Parathyroid adenoma (tissue), 2 donors: ENCODE measurements around the gene ABCC4.

Source experiments
- H2AFZ ChIP-seq: fragments of 300-600 bp; sonication (generic); one replicate; pipeline ENCODE4 v1.7.0; 2017; ENCODE audit warnings: antibody characterized with exemption, mild to moderate bottlenecking
- H3K27ac ChIP-seq: fragments of 300-600 bp; sonication (generic); one replicate; pipeline ENCODE4 v1.7.0; 2017
- H3K27me3 ChIP-seq: fragments of 300-600 bp; sonication (generic); one replicate; pipeline ENCODE4 v1.7.0; 2017; ENCODE audit warnings: low read length; ENCODE audit not compliant: control insufficient read depth, insufficient read depth
- H3K36me3 ChIP-seq: fragments of 300-600 bp; sonication (generic); one replicate; pipeline ENCODE4 v1.7.0; 2017; ENCODE audit warnings: low read length; ENCODE audit not compliant: control insufficient read depth, insufficient read depth
- H3K4me1 ChIP-seq: fragments of 300-600 bp; sonication (generic); one replicate; pipeline ENCODE4 v1.7.0; 2017; ENCODE audit warnings: control low read depth
- H3K4me2 ChIP-seq: fragments of 300-600 bp; sonication (generic); one replicate; pipeline ENCODE4 v1.7.0; 2017; ENCODE audit warnings: low read length
- H3K4me3 ChIP-seq: fragments of 300-600 bp; sonication (generic); one replicate; pipeline ENCODE4 v1.7.0; 2017; ENCODE audit warnings: low read depth, low read length
- H3K79me2 ChIP-seq: fragments of 300-600 bp; sonication (generic); one replicate; pipeline ENCODE4 v1.7.0; 2017; ENCODE audit warnings: control low read depth
- H3K9ac ChIP-seq: fragments of 300-600 bp; sonication (generic); one replicate; pipeline ENCODE4 v1.7.0; 2017; ENCODE audit warnings: mild to moderate bottlenecking
- H3K9me3 ChIP-seq: fragments of 300-600 bp; sonication (generic); one replicate; pipeline ENCODE4 v1.7.0; 2017; ENCODE audit warnings: low read length; ENCODE audit not compliant: control insufficient read depth
- CTCF ChIP-seq: fragments of 300-600 bp; sonication (generic); IDR thresholded peaks from one replicate; pipeline ENCODE4 v1.7.0; 2017; ENCODE audit warnings: antibody characterized with exemption, mild to moderate bottlenecking
- donor health status: primary hyperparathyroidism.

ABCC4 gene

GRCh38 chr13:95074820-95075219 lies 226.4 kb downstream of the ABCC4 start:
- Histone ChIP-seq H3K27ac (no peak overlapping the region), H3K27me3 (no peaks in the 10 kb centered on the region), H3K4me1 (no peaks in the 10 kb centered on the region), H3K9me3 (no peaks in the 10 kb centered on the region), H3K79me2 (no peaks in the 10 kb centered on the region), H3K4me2 (no peak overlapping the region), H3K36me3 (no peaks in the 10 kb centered on the region), H3K4me3 (no peak overlapping the region), H2AFZ (no peak overlapping the region), H3K9ac (no peak overlapping the region)
- no peak for TF ChIP-seq CTCF

GRCh38 chr13:95073747-95074311 lies 227.4 kb downstream of the ABCC4 start:
- no peaks in the 10 kb centered on the region for H3K27me3 ChIP-seq
- H3K9ac ChIP-seq, result no peak overlapping the region
- no peaks in the 10 kb centered on the region for H3K4me1 ChIP-seq
- H3K9me3 ChIP-seq, result no peaks in the 10 kb centered on the region
- no peak overlapping the region for H3K4me3 ChIP-seq
- H3K36me3 ChIP-seq, result no peaks in the 10 kb centered on the region
- H3K27ac ChIP-seq, result no peak overlapping the region
- no peak overlapping the region for H2AFZ ChIP-seq
- H3K79me2 ChIP-seq, result no peaks in the 10 kb centered on the region
- no peak for TF ChIP-seq CTCF
- no peak overlapping the region for H3K4me2 ChIP-seq

GRCh38 chr13:95067303-95067702 lies 233.9 kb downstream of the ABCC4 start:
- H3K4me2 ChIP-seq, result no peak overlapping the region
- no peaks in the 10 kb centered on the region for H3K9me3 ChIP-seq
- H3K4me1 ChIP-seq, result no peaks in the 10 kb centered on the region
- no peak overlapping the region for H3K27ac ChIP-seq
- no peaks in the 10 kb centered on the region for H3K36me3 ChIP-seq
- no peak for TF ChIP-seq CTCF
- no peak overlapping the region for H2AFZ ChIP-seq
- no peaks in the 10 kb centered on the region for H3K27me3 ChIP-seq
- no peaks in the 10 kb centered on the region for H3K79me2 ChIP-seq
- no peak overlapping the region for H3K4me3 ChIP-seq
- no peak overlapping the region for H3K9ac ChIP-seq

GRCh38 chr13:95060014-95060519 lies 241.2 kb downstream of the ABCC4 start:
- no peak for TF ChIP-seq CTCF
- Histone ChIP-seq H3K36me3 (no peaks in the 10 kb centered on the region), H3K4me1 (no peaks in the 10 kb centered on the region), H3K27me3 (no peaks in the 10 kb centered on the region), H3K9ac (no peak overlapping the region), H3K4me3 (no peak overlapping the region), H3K79me2 (no peaks in the 10 kb centered on the region), H2AFZ (no peak overlapping the region), H3K27ac (no peak overlapping the region), H3K4me2 (no peak overlapping the region), H3K9me3 (no peaks in the 10 kb centered on the region)

GRCh38 chr13:95059306-95059705 lies 241.9 kb downstream of the ABCC4 start:
- TF ChIP-seq CTCF, result no peak
- no peak overlapping the region for H3K4me2 ChIP-seq
- H3K4me1 ChIP-seq, result no peaks in the 10 kb centered on the region
- H3K27me3 ChIP-seq, result no peaks in the 10 kb centered on the region
- no peak overlapping the region for H3K9ac ChIP-seq
- H2AFZ ChIP-seq, result no peak overlapping the region
- H3K9me3 ChIP-seq, result no peaks in the 10 kb centered on the region
- no peaks in the 10 kb centered on the region for H3K36me3 ChIP-seq
- H3K4me3 ChIP-seq, result no peak overlapping the region
- no peak overlapping the region for H3K27ac ChIP-seq
- no peaks in the 10 kb centered on the region for H3K79me2 ChIP-seq
